ENCODE measurements around the gene FBXL13. TPM values are rescaled to one million over a fixed set of nuclear protein-coding genes. Genes with fewer than 3 reads are reported as not detected.
"Not testable (repeated sequence)": the region's sequence is repeated elsewhere in the genome, so short reads cannot be mapped to it uniquely, and the experiment has no call there.

FBXL13 gene
- total RNA-seq, 1 donor: 1.3 TPM

DNA sequence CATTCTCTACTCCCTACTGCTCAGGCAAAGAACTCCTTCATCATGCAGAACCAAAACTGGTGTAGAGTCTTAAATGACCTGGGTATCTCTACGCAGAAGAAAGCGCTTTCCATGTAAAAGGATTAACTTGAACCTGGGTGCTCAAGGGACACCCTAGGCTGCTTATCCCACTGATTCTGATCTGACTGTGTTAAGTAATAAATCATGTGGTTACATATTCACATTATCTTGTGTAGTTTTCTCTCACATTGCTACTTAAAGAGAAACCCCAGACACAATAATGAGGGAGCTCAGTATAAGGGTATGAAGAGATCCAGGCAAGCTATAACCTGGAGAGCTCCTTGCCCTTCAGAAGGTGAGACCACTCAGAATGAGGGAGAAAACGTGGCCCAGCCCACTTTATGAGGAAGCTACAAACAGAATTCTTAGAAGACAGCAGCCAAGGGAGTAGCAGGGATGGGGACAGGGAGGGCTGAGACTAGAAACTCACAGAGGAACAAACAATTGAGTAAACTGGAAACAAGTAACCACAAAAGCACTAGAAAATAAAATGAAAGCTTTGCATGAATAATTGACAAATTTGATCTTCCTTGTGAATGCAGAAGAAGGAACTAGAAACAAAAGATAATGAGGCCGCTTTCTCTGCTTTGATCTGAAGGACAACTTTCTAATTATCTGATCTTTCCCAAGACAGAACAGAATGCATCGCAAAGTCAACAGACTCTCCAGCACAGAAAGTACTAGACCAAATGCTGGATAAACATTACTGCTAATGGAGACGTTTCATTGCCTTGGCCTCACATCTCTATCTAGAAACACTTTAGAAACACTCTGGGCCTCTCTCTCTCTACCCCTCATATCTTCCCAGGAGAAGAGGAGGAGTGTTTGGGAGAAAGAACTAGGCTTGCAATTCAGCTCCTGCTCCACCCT, 85.7 kb downstream of the FBXL13 start:
- no peak for DNase-seq (ENCODE audit: low read depth in 2 of 3, low spot score in 2 of 3)

GRCh38 chr7:102988088-102988487, 86.5 kb downstream of the FBXL13 start:
- no peak for DNase-seq (ENCODE audit: low read depth in 2 of 3, low spot score in 2 of 3)

DNA sequence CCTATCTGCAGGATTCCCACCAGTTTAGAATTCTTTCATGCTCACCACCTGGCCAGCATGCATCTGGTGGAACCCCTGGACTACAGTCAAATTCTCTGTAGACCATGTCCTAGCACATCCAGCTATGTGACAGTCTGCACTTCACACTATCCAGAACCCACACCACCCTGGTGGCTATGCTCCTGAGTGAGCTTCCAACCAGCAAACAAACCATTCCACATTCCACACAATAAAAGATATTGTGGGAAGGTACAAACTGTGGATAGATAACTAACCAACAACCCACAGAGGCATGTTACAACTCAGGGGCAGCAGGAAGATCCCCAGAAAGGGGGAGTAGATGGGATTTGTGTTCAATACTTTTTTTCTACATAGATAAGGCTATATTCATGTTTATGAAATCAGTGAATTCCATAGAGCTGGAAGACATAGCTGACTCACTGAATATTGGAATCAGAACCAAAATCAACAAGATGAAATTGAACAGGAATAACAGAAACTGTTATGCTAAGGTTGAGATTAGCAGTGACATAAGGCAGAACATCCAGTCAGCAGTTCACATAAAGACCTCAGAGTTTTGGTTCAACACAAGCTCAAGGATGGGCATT, 89.3 kb downstream of the FBXL13 start:
- no peak for DNase-seq (ENCODE audit: low read depth in 2 of 3, low spot score in 2 of 3)

GRCh38 chr7:102983602-102984001, 91.0 kb downstream of the FBXL13 start:
- no peak for DNase-seq (ENCODE audit: low read depth in 2 of 3, low spot score in 2 of 3)

GRCh38 chr7:102982235-102982634, 92.4 kb downstream of the FBXL13 start:
- no peak for DNase-seq (ENCODE audit: low read depth in 2 of 3, low spot score in 2 of 3)

GRCh38 chr7:102981451-102981850, 93.1 kb downstream of the FBXL13 start:
- DNase-seq (ENCODE audit: low read depth in 2 of 3, low spot score in 2 of 3): no peak

DNA sequence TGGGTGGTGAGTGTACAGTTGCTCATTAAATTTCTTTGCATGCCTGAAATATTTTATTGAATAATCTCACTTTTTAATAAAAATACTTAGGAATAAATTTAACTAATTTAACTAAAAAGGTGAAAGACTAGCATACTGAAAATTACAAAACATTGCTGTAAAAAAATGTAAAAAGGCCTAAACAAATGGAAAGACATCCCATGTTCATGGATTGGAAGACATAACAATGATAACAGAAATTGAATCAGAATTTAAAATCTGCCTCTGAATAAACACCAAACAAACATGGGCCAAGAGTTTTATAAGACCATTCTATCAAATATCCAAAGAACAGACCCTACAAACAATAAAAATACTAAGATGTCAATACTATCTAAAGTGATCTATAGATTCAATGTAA, 94.9 kb downstream of the FBXL13 start:
- DNase-seq (ENCODE audit: low read depth in 2 of 3, low spot score in 2 of 3): no peak

DNA sequence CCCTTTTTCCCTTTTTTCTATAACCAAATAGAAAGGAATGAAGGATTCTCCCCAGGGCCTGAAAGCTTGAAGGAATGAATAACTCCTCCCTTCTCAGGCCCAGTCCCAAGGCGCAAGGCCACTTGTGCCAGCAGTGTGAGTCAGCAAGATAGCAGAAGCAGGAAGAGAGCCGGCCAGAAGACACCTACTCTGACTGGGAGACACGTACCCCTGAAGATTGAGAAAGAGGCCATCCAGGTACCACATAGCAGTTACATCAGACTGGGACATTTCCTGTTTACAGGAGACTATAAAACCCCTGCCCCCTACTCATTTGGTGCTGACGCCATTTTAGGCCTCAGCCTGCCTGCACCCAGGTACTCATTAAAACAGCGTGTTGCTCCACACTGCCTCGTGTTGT, 96.3 kb downstream of the FBXL13 start:
- DNase-seq (ENCODE audit: low read depth in 2 of 3, low spot score in 2 of 3): peak in 1 of 3 donors; percentile 39

- not testable (repeated sequence) for DNase-seq (ENCODE audit: low read depth in 2 of 3, low spot score in 2 of 3)
These were observed 97.0 kb downstream of the FBXL13 start for GRCh38 chr7:102977586-102977985.

DNA sequence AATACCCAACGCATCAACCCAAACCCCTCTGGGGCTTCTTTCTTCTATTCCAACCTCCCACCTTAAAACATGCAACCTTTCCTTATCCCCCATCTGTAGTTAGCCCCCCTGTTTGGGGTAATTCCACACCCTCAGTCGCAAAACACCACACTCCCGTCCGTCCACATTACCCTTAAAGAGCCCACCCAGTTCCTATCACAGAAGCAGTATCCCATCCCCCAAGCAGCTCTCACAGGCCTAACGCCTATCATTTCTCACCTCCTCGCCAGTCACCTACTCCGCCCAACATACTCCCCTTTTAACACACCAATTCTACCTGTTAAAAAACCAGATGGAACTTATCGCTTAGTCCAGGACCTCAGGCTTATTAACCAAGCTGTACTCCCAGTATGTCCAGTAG, 98.1 kb downstream of the FBXL13 start:
- no peak for DNase-seq (ENCODE audit: low read depth in 2 of 3, low spot score in 2 of 3)

DNA sequence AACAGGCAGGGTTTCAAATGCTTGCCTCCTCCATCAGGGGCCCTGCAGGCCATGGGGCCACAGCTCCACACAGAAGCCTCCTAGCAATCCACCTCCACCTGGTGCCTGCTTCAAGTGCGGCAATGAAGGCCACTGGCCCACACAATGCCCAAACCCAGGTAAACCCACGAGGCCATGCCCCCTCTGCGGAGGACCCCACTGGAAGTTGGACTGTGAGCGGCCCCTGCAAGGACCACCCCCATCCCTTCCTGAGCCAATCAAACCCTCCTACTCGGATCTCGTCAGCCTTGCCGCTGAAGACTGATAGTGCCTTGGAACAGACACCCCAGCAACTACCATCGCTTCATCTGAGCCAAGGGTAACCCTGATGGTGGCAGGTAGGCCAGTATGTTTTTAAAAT, 98.7 kb downstream of the FBXL13 start:
- DNase-seq (ENCODE audit: low read depth in 2 of 3, low spot score in 2 of 3): no peak

DNA sequence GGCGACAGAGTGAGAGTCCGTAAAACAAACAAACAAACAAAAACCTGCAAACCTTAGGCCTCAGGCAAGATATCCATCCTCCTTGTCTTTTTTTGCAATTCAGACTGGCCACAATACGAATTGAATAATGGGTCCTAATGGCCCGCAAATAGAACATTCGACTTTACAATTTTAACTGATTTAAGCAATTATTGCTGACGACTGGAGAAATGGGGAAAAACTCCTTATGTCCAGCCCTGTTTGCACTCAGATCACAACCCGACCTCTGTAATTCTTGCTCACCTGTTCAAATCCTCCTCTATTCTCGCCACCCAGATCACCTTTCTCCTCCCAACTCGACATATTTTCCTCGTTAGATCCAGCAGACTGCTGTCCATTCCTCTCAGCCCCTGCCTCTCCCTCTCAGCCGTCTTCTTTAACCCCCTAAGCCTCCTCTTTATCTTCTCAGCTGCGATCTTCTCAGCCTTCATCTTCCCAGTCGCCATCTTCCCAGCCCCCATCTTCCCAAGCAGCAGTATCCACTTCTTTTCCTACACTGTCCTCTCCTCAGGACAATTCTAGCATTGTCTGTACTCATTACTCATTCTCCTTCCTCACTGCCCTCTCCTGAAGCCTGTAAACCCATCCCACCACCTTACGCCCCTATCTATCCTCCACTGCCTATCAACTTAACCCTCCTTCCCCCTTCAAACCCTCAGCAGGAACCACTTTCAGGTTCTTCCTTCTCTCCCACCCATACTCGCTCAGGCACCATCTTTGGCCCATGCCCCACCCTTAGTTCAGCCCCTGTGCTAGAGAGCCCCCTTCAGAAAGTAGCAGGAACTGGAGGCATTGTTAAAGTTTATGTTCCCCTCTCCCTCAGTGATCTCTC, 100.0 kb downstream of the FBXL13 start:
- no peak for DNase-seq (ENCODE audit: low read depth in 2 of 3, low spot score in 2 of 3)

- DNase-seq (ENCODE audit: low read depth in 2 of 3, low spot score in 2 of 3): no peak
These were observed 101.3 kb downstream of the FBXL13 start for GRCh38 chr7:102973096-102973802.

- DNase-seq (ENCODE audit: low read depth in 2 of 3, low spot score in 2 of 3): no peak
These were observed 106.8 kb downstream of the FBXL13 start for GRCh38 chr7:102967798-102968197.

DNA sequence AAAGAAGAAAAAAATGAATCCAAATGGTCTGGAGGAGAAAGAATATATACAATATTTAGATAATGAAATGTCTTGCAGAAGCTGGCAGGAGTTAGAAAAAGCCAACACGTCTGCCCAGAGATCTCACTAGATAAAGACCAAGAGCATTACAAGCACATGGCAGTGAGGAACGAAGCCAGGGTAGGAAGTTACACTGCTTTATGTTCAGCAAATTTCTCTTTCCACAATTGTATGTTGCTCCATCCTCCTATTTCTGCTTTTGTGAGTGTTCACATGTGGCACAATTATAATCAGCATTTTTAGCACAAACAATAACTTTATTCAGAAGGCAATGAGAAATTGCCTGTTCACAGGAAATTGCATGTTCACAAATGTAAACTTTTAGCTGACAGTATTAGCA, 108.1 kb downstream of the FBXL13 start:
- DNase-seq (ENCODE audit: low read depth in 2 of 3, low spot score in 2 of 3): no peak

- DNase-seq (ENCODE audit: low read depth in 2 of 3, low spot score in 2 of 3): not testable (repeated sequence)
These were observed 112.6 kb downstream of the FBXL13 start for GRCh38 chr7:102961993-102962392.

DNA sequence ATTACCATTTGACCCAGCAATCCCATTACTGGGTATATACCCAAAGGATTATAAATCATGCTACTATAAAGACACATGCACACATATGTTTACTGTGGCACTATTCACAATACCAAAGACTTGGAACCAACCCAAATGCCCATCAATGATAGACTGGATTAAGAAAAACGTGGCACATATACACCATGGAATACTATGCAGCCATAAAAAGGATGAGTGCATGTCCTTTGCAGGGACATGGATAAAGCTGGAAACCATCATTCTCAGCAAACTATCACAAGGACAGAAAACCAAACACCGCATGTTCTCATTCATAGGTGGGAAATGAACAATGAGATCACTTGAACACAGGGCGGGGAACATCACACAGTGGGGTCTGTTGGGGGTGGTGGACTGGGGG, 116.6 kb downstream of the FBXL13 start:
- DNase-seq (ENCODE audit: low read depth in 2 of 3, low spot score in 2 of 3): not testable (repeated sequence)

DNA sequence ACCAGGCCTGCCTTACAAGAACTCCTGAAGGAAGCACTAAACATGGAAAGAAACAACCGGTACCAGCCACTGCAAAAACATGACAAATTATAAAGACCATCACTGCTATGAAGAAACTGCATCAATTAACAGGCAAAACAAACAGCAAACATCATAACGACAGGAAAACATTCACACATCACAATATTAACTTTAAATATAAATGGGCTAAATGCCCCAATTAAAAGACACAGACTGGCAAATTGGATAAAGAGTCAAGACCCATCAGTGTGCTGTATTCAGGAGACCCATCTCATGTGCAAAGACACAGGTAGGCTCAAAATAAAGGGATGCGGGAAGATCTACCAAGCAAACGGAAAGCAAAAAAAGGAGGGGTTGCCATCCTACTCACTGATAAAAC, 120.2 kb downstream of the FBXL13 start:
- not testable (repeated sequence) for DNase-seq (ENCODE audit: low read depth in 2 of 3, low spot score in 2 of 3)

DNA sequence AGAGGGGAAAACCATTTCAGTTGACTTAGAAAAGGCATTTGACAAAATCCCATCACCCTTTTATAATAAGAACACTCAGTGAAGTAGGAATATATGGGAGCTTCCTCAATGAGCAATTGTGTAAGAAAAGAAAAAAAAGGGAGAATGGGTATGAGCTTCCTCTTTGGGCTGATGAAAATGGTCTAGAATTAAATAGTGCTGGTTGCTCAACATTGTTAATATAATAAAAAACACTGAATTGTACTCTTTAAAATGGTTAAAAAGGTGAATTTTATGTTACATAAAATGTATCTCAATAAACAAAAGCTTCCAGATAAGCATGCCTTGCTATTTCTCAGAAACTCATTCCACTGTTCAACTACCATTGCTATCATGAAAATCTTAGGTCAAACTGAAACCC, 121.2 kb downstream of the FBXL13 start:
- no peak for DNase-seq (ENCODE audit: low read depth in 2 of 3, low spot score in 2 of 3)

GRCh38 chr7:102951839-102952238, 122.8 kb downstream of the FBXL13 start:
- DNase-seq (ENCODE audit: low read depth in 2 of 3, low spot score in 2 of 3): no peak

GRCh38 chr7:102944241-102944640, 130.4 kb downstream of the FBXL13 start:
- DNase-seq (ENCODE audit: low read depth in 2 of 3, low spot score in 2 of 3): no peak

Measured in hematopoietic multipotent progenitor cell (in vitro differentiated cells).